HCEC 1CT (cell line): Measurements from ENCODE around the gene KCTD1.

ENCODE experiments used
- DNase-seq: peaks from one replicate; pipeline ENCODE4 v3.0.0-alpha.2; 2017

KCTD1 gene

GRCh38 chr18:26548415-26549262 is at the start of gene KCTD1:
Gene KCTD1 (minus strand): TSS chr18:26548553. CDS start chr18:26548536, 17 bp downstream.
- DNase-seq, result peak; percentile 83

DNA sequence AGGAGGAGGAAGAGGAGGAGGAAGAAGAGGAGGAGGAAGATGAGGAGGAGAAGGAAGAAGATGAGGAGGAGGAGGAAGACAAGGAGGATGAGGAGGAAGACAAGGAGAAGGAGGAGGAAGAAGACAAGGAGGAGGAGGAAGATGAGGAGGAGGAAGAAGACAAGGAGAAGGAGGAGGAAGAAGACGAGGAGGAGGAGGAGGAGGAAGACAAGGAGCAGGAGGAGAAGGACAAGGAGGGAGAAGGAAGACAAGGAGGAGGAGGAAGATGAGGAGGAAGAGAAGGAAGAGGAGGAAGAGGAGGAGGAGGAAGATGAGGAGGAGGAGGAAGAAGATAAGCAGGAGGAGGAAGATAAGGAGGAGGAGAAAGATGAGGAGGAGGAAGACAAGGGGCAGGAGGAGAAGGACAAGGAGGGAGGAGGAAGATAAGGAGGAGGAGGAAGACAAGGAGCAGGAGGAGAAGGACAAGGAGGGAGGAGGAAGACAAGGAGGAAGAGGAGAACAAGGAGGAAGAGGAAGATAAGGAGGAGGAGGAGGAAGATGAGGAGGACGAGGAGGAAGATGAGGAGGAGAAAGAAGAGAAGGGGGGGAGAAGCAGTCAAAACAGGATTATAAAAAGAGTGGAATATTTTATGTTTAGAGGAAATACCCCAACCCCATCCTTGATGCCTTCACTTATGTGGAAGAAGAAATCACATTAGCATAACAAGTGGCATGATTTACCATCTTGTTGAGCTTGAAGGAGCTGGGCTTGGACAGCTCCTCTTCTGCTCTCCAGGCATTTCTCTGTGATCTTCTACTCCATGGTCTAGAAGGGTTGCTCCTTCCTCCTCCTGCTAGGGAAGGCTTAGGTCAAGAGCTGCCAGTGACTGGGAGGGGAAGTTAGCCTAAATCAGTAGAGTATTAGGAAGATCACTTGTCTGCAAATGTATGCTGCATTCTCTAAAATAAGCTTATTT is 45.3 kb upstream of the KCTD1 start:
- DNase-seq, result no peak

GRCh38 chr18:26584745-26585144 is 36.4 kb upstream of the KCTD1 start:
- DNase-seq, result no peak

DNA sequence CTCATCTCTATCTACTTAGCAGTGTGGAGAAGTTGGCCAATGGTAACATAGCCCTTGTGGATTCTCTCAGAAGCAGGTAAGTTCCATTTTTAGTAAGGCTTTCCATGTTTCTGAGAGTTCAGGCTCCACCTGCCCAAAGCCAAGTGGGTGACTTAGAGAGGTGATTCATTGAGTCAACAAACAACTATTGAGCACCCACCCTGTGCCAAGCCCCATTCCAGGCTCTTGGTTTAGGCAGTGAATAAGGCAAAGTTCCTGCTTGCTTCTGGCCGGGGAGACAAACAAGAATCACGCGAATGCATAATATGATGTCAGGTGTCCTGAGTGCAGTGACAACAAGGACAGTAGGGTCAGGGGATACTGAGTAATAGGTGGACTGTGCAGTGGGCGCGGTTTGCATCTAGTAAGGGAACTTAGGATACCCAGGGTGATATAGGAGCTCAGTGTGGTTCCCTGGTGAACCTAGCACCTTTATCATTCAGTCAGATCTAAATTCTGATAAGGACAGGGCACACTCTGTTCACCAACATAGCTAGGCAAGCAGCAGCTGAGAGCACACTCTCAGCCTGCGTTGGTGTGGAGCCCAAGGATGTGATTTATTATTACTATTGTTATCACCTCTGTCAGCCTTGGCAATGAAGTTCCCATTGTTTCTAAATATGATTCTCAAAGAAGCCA is 31.7 kb upstream of the KCTD1 start:
- DNase-seq, result no peak

DNA sequence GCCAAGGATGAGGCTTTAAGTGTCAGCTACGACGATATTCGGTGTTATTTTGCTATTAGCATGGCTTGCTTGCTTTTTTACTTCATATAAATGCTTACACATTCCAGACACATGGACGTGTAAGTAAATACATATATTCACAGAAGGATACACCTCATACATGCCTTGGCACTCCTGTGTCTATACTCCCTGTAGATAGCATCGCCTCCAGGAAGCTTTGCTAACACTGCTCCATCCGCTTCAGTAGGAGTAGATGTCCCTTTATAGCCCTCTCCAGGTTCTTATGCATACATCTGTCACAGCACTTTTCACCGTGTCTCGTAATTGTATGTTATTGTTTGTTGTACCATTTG is 27.5 kb upstream of the KCTD1 start:
- DNase-seq, result no peak

DNA sequence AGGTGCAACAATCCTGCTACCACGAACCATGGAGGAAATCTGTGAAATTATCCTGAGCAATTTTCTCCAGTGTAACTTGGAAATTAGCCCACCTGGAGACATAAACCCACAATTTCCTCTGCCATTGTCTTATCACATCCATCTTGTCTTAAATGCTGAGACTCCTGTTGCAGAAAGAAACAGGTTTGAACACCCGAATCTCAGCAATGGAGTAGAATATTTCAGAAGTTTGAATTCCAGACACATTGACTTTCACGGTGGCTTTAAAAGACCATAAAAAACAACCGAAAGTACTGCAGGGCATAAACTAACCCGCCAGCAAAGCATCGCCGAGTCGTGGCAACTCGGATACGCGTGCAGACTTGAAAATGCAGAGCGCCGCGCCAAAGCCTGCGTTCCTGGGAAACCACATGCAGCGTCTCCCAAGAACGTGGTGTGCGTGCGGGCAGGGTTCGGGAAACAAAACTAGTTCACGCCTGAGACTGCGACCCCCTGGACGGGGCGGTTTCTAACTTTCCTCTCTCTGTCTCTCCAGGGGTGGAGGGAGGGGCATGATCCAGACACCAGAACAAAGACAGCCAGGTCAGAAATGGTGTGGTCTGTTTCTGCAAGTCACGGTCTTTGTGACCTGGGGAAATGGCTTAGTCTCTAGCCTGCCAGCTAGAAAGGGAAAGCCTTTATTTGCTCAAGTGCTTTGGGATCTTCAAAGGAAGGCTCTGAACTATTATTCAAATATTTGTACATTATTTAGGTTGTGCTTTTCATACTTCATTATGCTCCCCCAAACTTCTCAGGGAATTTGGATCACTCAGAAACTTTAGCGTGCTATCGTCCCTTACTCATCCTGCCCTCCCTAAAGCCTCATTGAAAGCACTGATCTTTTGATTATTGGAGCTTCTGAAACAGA is 26.9 kb upstream of the KCTD1 start:
- DNase-seq, result peak; percentile 22

DNA sequence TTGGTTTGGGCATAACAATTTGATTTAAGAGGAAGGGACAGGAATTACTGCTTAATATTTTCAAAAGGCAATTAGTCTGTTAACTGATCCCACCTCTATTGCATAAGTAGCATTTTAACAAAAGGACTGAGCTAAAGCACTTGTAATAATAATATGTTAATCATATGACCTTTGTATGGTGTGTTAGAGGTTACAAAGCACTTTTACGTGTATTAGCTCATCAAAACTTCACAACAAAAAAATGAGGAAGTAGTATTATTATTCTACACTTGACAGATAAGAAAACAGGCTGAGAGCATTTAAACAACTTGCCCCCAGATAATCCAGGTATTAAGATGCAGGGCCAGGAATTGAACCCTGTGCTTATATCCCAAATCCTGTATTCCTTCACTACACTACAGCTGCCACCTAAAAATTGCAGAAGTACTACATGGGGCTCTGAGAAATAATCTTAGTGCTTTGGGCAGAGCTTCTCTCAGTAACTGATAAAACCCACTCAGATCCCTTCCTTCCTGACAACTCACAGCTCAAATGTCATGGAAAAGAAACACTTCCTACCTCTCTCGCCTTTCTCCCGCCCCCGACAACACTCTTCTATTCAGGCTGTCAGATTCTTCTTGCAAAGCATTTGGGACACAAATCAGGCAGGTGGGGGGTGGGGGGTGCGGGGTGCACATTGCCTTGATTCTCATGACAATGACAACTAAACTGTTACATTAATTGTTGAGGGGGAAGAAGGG is 20.7 kb upstream of the KCTD1 start:
- no peak for DNase-seq

DNA sequence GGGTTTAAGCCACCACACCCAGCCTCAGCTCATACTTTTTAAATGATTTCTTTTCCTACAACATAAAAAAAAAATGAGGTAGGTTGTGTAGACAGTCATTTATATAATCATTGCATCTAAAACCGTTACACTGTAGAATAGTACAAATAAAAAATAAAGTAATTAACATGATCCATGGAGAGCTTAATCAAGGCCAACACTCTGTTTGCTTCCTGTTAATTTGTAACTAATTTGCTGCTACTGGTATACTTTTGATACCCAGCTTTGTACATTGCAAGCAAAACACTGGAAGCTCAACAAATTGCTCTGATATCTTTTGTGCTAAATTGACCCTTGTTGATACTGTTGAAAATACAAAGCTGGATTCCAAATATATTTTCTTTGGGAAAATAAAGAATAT is 20.2 kb upstream of the KCTD1 start:
- no peak for DNase-seq

GRCh38 chr18:26566874-26567555 is 18.7 kb upstream of the KCTD1 start:
- no peak for DNase-seq

DNA sequence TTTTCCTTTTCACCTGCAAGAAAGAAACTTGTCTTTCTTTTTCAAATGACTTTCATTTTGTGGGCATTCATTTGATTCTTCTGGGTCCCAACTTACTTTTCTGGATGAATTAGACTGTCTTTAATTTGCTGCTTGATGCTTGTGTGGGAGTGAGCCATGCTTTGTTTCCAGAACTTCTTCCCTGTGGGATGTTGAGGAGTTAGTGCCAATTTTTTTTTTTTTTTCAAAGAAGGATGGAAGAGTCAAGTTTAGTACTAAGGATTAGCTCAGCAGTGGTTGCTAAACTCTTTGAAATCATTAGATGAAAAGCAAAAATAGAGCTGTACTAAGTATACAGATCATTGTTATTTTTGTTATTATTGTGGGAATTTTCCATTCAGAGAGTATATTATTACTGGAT is 17.2 kb upstream of the KCTD1 start:
- DNase-seq, result no peak

DNA sequence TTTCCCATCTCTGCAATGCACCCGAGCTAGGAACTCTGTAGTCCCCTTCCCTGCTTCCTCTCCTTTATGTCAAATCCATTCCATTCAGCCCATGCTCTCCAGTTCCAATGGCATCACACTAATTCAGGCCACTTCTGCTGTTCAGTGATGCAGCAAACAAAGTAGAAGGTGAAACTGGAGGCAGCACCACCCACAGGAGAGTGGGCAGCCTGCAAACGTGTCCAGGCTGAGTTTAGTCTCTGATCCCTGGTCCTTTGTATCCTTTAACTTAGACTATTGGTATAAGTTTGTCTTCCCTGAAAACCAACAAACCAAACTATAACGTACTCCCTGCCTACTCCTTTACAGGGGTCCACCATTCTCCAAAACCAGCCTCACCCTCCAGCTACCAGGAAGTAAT is 14.7 kb upstream of the KCTD1 start:
- no peak for DNase-seq

DNA sequence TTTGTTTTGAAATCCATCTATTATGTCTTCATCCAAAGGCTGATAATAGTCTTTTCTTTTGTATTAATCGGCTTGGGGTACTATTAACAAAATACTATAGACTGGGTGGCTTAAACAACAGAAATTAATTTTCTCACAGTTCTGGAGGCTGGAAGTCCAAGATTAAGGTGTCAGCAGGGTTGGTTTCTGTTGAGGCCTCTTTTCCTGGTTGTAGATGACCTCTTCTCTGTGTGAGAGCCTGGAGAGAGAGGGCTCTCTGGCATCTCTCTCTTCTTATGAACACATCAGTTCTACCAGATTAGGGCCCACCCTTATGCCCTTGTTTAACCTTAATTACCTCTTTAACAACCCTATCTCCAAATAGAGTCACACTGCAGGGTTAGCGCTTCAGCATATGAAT is 14.2 kb upstream of the KCTD1 start:
- DNase-seq, result no peak

- DNase-seq, result no peak
Observed at GRCh38 chr18:26561769-26562168, 13.4 kb upstream of the KCTD1 start.

DNA sequence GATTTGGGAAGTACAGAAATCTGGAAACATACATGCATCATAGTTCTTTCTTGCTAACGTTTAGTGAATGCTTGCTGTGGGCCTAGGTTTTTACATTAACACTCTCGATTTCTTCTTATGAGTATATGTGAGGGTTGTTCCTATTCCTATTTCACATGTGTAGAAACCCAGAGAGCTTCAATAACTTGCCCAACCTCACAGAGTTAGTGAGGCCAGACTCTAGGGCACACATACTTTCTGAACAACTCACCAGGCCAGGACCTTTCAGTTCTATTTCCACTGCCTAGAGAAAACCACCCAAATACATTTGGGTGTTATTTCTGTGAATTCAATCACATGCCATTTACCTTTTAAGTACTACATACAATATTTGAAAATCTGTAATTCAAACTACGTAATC is 8.2 kb upstream of the KCTD1 start:
- peak; percentile 59 for DNase-seq

- no peak for DNase-seq
Observed at GRCh38 chr18:26555804-26556553, 7.6 kb upstream of the KCTD1 start.

GRCh38 chr18:26553943-26554342 is 5.6 kb upstream of the KCTD1 start:
- DNase-seq, result no peak

DNA sequence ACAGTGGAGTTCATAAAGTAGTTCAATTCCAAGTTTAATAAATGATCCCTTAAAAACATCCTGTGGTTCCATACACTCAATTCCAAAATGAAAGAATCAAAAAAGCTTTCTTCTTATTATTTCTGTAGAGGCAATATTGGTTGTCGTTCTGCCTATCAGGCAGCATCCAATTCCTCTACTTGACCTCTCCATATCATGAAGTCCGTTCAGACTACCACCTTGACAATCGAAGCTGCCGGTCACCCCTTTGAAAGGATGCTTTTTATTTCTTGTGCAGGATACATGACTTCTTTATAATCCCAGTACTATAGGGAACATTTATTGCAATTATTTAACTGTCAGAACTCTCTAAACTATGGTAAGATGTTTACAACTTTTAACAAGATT is 3.3 kb upstream of the KCTD1 start:
- no peak for DNase-seq

DNA sequence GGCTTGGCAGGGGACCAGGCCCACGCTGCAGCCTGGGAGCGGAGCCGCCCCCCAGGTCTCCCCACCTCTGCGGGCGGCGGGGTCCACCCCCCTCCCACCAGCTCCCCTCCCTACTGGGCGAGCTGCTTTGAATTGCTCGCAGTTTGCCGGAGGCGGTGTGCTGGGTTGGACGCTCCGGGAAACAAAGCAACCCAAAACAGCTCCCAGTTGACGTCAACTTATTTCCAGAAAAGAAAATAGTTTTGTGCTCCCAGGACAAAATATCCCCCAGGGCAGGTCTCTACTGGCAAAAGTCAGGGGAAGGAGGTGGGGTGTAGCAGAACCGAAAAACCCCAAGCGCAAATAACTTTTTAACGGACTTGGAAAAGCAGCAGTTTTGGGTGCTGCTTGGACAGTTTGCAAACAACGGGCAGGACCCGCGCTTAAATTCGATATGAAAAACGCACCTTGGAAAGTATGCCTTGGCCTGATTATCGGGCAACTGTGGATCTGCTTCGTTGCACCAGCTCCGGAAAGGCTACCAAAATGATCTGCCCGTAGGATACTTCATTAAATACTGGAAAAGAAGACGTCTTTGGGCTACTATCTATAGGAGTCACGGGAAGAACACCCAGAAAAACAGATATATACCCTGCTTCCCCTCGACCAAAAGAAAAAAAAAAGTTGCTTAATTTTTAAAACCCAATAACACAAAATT is 2.8 kb upstream of the KCTD1 start:
- DNase-seq, result no peak

- DNase-seq, result peak; percentile 52
Observed at GRCh38 chr18:26549263-26550094, 1.1 kb upstream of the KCTD1 start.
